Measurements from ENCODE around the gene ARHGAP10.

ARHGAP10 gene

DNA sequence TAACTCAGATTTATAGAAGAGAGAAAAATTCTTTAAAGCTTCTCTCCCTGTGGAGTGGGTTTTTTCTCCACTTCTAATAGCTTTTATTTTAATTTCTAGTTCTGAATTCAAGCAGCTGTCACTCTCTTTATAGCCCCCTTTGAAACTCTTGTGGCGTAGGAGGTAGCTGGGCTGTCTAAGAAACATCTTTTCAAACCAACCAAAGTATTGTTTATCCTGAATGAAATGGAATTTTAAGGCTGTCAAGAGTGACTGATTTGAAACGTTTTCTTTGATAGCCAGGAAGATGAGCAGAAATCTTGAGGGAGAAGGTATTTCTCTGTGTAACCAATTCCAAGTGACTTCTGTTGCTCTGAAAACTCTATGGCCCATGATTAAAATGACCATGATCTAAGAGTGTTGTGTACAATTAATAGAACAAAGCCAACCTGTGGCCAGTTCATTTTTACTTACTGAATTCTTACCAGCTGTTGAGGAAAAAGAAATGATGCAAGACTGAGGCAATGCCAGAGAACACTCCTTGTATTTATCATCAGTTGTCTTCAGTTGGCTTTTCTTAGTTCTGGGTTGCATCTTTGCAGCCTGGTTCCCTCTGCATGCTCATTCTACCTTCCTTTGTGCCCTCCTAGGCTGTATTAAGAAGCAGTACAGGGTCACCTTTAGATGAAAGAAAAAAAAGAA, 298.4 kb downstream of the ARHGAP10 start:
- no peak for DNase-seq (ENCODE audit: low read depth)

DNA sequence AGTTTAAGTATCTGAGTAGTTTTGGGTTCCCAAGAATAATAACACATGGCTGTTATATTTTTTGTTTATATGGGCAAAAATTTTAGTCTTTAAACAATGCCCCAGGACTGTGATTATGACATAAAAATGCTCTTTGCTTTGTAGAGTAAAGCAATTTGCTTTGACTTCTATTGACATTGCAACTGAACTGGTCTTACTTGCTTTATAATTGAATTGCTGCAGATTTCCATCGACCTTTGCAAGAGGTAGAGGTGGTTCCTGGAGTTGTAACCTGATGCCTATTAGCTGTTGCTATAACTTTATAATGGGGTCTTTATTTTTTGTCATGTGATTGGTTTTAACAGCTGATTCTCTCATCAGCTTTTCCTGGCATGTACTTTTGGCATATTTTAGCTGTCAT, 302.9 kb downstream of the ARHGAP10 start:
- no peak for DNase-seq (ENCODE audit: low read depth)

DNA sequence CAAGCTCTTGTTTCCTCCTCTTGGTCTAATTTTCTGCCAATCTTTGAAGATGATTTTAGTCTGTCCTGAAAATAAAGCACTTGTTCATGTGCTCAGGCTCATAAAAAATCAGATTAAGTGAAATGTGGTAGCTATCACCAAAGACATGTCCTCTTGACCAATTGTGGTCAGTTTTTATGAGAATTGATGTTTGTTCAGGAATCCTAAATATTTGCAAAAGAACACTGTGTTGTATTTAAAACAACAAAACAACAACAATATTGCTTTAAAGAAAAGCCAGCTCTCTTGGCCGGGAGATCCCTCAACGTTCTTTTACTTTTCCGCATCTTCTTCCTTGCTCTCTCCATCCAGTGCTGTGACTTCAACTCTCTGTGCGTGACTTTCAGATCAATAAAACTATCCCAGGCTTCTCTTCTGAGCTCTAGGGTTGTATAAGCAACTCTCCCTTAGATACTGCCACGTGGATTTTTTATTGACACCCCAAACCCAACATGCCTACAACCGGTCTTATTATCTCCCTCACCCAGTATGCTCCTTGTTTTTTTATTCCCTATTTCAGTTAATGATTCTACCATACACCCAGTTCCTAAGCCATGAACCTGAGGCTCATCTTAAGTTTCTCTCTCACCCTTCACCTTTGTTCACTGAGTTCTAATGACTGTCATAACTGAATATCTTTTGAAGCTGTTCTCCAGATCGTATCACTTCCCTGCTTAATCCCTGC, 309.9 kb downstream of the ARHGAP10 start:
- no peak for DNase-seq (ENCODE audit: low read depth)

DNA sequence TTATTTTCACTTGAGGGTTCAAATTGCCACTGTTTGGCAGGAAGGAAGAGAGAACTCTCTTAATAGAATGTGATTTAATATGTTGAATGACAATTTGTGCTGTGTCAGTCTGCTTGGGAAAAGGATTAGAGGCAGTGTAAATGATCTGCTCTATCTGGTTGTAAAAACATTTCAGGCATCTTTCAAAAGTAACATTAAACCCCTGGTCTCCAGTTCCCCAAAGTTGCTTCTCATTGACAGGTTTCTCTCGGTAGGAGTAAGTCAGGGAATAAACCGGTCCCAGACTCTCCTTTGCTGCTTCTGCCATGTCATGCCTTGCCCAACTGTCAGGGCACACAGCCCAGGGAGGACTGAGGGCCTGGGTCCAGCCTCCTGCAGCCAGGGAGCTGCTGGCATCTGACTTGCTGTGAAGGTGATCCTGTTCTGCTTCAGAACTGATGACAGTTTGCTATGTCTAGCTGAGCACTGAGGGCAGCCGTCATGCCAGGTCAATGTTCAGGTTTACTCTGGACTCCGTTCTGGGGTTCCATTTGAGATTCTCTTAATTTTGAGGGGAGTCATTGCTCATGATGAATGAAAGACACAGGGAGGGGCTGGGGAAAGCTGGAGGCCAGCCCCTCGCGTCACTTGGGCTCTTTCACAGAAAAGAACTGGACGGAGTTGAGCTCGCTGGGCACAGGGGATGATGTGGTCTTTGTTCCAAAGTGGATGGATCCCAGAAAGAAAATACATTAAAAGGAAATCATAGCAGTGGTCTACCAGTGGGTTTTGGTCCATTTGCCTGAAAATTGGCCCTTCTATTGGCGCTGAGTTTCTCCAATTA, 312.4 kb downstream of the ARHGAP10 start:
- DNase-seq (ENCODE audit: low read depth): no peak

DNA sequence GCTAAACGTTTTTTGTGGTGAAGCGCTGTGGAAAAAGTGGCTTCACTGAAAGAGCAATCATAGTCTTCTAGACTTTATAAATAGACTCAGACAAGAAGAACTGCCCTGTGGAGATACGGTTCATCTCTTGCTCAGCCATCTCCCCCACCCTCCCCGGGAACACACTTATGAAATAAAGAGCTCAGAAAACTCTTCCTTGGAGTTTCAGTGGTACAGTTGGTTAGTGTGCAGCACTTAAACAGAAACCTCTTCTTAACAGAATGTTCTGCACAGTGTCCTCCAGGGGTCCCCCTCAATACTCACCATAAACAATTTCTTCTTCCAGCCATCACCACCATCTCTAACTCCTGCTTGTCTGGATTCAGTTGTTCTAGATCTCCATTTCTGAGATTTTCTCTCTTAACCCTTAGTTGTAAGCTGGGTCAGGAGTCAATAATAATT, 313.0 kb downstream of the ARHGAP10 start:
- no peak for DNase-seq (ENCODE audit: low read depth)

DNA sequence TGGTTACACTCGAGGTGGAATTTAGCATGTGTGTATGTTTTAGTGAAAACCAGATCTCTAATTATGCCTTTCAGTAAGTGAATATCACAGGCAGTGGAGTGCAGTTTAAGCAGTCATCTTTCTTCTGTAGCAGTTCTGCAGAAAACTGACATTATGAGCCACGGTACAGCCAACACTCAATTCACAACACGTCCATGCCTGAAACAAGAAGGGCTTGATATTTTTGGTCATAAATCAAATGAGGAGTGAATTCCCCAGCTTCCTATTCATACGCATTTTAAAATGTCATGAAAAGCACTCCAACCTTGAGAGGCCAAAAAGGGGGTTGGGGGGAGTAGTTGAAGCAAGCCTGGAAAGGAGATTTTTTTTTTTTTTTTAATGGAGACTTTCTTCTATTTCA, 316.7 kb downstream of the ARHGAP10 start:
- no peak for DNase-seq (ENCODE audit: low read depth)

DNA sequence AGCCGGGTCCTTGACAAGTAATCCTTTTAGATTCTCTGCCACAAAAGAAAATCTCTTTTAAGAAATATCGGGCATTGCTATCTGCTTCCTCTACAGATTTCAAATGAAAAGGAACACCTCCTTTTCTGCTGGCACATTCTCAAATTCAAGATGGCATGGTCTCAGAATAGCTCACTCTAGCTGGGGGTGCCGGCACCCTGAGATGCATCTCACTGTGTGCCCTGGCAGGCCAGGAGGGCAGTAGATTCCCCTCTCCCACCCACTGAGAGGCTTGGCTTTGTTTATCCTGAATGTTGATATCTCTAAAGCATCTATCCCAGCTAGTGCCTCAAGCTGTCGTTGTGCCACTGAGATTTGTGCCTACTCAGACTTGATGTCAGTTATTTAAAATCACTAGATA, 319.5 kb downstream of the ARHGAP10 start:
- no peak for DNase-seq (ENCODE audit: low read depth)

DNA sequence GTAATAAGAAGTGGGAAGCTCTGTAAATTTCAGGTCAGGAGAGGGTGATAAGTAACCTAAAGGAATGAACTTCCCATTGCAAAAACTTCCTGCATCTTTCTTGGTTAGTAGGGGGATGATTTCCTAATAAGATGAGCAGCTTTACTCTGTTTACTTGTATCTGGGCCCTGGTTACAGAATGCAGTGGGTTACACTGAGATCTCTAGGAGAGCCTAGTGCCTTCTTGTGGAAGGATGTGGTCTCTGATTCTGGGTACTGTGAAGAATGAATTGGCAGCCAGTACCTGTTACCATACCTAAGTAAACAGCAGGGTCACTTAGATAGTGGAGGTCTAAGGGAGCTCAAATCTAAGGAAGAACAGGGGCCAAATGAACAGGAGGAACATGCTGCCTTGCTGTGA, 320.6 kb downstream of the ARHGAP10 start:
- peak; percentile 27 for DNase-seq (ENCODE audit: low read depth)

DNA sequence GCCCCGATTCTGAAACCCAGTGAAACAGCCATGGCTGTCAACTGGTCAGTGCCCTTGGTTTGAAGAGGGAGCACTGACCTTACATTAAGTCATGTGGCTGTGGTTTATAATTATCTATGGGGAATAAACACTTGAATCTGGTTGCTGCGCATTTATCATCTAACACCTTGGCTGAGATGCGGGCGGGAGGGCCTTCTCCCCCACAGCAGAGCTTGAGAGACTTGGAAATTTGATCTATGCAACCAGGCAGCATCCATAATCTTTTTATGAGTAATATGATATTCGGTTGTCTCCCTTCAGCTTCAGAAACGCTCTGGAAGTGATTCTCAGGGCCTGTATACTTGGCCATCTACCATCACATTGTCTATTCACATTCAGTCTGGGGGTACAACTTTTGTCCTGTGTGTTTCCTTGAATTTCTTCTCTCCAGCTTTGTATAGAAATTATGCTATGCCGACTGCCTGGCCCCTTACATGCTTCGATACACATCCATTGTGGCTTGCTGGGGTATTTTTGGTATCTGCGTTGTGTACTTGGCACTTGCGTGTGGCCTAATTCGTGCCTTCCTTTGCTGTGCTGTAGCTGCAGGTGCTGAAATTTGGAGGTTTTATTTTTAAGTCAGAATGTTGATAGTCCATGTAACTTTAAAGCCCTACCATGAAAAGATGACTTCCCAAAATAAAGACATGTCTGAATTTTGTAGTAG, 321.6 kb downstream of the ARHGAP10 start:
- no peak for DNase-seq (ENCODE audit: low read depth)

DNA sequence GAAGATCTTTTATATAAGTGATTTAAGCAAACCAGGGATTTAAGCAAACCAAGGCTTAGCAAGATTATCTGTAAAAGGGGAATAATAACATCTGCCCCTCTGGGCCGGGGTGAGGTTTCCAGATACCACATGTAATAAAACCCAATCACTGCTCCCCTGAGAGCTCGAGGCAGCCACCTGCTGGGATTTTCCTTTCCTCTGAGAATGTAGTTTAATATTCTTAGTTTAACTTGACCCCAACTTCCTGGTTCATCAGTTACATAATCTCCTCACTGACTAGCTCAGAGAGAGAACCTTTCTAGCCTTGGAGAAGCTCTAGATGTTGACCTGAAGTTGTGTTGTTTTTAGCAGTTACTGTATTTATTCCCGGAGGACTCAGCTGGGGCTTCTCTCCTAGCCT, 322.4 kb downstream of the ARHGAP10 start:
- DNase-seq (ENCODE audit: low read depth): no peak

DNA sequence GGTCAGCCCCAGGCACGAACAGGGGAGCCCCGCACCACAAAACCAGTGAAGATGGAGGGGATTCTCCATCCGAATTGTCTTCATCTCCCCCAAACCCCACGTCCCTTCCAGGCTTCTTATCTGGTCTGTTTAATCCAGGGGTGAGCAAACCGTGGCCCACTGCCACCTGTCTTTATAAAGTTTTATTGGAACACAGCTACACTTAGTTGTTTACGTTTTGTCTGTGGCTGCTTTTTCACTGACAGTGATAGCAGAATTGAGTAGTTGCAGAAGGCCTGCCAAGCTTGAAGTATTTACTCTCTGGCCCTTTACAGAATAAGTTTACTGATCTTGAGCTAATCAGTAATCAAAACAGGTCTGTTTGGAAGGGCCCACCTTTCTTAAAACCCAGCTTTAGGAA, 324.0 kb downstream of the ARHGAP10 start:
- no peak for DNase-seq (ENCODE audit: low read depth)

DNA sequence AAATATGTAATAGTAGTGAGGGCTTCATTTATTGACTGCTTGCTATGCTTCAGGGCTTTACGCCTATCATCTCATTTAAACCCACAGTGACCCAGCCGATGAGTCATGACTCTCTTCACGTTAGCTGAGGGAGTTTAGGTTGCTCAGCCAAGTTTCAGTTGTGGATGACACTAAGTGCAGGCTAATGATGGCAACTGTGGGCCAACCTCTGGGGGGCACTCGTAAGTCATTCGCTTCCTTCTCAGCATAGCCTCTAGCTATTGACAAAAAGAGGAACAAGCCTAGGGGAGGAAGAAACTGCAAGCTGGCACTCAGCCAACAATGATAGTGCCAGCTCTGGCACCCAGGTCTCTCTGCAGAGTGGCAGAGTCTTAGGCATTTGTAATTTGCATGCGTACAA, 325.0 kb downstream of the ARHGAP10 start:
- DNase-seq (ENCODE audit: low read depth): peak; percentile 78

DNA sequence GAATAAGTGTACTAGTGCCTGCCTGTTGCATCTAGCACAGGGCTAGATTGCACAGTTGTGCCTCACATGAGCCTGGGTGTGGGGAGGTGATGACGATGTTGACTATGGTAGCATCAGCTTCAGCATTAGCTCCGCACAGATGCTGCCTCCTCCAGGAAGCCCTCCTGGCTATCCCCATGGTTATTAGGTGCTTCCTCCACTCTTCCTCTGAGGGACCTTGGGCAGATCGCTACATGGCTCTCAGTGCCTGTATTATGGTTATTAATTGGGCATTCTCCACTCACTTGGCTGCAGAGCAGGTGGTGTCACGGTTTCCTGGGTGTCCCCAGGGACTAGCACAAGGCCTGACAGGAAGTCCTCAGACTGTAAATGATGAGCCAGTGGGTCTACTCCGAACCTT, 325.6 kb downstream of the ARHGAP10 start:
- DNase-seq (ENCODE audit: low read depth): no peak

DNA sequence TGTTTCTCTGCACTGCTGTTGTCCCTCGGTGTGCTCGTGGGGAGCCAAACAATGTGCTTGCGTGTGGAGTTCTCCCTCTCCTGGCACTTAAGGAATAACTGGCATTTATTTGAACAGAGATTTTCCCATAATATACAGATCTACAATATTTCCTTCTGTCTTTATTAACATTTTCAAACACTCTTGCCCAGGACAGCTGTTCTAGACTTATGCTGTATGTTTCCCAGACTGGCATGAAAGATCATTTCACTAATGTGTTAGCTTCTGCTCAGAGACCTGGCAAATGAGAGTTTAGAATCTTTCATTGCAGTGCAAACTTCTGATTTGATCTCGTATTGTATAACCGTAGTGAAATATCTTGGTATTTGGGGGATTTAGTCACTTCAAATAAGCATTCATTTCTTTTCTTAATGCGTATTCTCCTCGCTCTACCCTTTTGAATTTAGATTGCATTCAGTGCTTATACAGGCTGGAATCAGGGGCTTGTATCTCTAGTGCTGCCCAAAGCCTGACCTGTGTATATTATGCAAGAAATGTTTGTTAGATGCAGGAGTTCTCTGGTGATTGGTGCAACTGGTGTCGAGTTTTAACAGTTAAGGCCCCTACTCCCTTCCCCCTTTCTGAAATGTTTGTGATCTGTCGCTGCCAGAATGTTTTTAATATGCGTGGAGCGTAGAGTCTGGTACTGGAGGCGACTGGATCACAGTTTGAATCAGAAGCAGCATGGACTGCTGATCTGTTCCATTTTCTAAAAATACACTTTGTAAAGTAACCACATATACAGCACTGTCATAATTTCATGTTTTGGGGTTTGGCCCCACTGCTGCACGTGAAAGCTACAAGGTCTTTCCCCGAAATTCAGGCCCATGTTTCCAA, 326.3 kb downstream of the ARHGAP10 start:
- no peak for DNase-seq (ENCODE audit: low read depth)

DNA sequence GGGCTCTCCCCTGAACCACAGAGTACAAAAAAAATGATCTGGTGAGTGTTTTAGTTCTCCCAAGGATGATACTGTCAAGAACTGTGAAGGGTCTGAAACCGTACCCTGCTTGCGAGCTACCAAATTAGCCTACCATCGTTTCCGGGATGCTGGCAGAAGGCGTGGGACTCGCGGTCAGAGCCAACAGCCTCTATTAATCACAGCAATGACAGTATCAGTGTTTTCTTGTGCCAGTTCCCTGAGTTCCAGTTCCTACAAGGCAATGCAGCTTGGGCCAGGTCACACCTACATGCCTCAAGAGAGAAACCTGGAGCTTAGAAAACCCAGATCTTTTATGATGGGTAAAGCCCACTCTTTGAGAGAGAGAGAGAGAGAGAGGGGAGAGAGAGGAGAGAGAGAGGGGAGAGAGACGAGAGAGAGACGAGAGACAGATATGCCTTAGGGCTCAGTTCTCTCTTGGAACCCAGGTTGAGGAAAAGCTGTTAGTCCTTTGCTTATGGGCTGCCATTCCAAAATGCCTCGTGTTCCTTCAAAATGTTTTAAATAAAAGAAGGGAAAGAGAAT, 327.8 kb downstream of the ARHGAP10 start:
- DNase-seq (ENCODE audit: low read depth): no peak

DNA sequence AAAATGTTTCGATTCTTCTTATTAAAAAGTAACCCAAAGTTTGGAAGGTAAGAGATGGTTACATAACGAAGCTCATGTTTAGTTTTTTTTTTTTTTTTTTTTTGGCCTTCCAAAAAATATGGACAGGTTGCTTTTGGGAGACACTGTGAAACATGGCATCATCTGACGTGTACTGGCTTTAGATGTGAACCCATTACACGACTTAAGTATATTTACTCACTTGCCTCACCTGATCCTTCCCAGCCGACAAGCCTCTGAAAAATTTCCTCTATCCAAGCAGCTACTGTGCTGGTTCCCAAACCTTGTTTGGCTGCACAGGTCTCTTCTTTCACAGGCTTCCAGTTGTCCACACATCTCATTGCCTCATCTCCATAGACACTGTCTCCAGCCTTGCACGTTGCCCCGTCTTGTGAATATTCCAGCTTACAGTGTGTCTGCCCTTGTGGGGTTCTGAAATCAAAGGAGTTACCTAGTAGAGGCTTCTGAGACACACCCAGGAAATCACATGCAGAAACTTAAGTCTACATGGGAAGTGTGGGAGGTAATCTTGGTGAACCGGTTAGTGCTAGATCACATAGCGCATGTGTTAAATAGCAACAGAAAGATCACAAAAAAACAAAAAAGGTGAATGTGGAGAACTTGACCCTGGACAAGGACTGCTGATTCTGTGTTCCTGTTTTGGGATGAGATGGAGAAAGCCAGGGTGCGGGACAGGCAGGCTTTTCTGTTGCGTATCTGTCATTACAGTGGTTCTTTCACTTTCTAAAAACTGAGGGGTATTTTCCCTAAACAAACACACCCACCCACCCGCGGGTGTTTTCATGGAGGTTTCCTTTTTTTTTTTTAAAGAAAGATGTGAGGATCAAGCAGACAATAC, 328.6 kb downstream of the ARHGAP10 start:
- no peak for DNase-seq (ENCODE audit: low read depth)

DNA sequence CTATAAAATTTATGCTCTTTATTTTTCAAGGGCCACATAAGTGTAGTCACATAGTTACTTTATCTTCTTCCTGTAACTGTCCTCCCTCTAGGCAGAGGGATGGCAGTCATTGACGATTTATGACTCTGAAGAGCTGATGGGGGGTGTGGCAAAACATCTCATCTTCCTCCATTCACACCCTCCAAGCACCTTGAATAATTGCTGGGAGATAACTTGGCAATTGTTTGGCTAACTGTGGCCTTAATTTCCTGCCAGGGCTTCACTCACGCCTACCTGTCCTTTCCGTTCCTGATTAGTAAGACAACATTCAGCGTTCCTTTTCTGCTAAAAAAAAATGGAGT, 329.2 kb downstream of the ARHGAP10 start:
- DNase-seq (ENCODE audit: low read depth): no peak

DNA sequence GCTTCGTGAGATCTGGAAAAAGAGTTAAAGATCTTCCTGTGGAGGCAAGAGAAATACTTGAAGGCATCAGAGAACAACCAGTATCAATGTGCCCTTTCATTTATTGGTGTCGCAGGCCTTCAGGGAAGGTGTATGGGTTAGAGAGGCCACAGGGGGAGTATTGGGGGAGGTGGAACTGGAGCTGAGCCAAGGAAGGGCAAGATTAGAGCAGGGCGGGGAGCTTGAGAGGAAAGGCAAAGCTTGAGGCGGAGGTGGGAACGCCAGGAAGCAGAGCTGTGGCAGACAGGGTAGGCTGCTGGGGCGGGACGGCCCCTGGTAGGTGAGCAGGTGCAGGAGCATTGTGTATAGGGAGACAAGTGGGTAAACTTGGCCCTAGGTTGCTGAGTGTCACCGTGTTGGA, 329.9 kb downstream of the ARHGAP10 start:
- no peak for DNase-seq (ENCODE audit: low read depth)

DNA sequence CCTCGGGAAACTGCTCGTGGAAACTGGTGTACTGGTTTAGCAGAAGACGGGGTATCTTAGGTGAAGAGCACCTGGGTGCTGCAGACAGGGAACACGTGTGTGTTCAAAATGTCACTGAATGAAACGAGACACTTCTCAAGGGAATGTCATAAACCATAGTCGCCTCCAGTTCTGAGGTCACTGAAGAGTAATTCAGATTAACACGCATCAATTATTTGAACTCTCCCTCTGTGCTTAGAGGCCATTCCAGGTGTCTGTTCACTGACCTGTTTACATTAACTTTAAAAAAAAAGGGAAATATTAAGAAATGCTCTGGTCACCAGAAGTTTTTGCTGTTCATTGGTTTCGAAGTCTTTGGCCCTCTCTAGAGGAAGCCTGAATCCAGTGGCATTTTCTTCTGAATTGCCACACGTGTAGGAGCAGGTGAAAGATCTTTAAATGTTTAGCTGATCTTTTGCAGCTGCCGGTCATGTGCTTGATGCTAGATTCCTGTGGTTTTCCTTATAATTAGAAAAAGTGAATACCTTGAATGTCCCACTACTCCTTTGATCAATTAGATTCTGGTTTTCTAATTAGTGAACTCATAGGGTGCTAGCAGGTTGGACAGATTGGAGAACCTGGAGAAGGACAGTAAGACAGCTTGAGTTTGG, 330.5 kb downstream of the ARHGAP10 start:
- no peak for DNase-seq (ENCODE audit: low read depth)

DNA sequence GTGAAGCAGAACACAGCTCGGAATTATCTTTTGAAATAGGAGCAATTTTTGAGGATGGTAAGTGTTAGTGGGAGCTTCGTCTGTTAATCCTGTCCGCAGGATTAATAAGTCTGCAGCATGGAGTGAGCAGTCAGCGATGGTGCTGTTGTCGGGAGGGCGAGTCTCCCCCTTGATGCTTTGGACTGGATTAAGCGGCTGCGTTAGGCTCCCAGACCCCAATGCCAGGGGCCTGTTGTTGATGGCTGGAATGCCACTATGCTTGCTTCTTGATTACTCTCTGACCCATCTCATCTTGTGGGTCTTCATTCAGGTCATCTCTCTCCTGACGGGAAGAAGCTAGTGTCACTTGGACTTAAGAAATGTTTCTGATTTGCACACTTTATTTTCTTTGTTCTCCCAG, 332.6 kb downstream of the ARHGAP10 start:
- DNase-seq (ENCODE audit: low read depth): no peak

All from CMK (cell line).